Measurements from ENCODE around the gene TMEM192.

DNA sequence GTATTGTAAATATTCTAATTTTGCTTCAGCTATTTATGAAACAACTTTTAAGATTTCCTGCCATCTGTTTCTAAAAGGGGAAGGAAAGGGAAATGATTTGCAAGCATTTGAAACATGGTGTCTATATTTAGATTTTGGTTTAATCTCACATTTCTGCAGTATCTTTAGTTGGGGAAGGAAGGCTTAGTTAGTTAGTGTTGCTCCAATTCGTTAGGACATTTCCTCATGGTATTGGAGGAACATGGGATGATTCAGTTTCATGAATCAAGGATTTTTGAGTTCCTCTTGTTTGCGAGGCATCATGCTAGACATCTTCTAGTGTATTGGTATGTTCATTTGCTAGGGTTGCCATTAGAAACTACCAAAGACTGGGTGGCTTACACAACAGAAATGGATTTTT lies 20.5 kb upstream of the TMEM192 start:
- TF ChIP-seq, protein P1, sequence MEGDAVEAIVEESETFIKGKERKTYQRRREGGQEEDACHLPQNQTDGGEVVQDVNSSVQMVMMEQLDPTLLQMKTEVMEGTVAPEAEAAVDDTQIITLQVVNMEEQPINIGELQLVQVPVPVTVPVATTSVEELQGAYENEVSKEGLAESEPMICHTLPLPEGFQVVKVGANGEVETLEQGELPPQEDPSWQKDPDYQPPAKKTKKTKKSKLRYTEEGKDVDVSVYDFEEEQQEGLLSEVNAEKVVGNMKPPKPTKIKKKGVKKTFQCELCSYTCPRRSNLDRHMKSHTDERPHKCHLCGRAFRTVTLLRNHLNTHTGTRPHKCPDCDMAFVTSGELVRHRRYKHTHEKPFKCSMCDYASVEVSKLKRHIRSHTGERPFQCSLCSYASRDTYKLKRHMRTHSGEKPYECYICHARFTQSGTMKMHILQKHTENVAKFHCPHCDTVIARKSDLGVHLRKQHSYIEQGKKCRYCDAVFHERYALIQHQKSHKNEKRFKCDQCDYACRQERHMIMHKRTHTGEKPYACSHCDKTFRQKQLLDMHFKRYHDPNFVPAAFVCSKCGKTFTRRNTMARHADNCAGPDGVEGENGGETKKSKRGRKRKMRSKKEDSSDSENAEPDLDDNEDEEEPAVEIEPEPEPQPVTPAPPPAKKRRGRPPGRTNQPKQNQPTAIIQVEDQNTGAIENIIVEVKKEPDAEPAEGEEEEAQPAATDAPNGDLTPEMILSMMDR (IDR thresholded peaks at IDR 0.05), result no peak
- no peak for TF ChIP-seq POLR2A (IDR thresholded peaks at IDR 0.05)

Data from body of pancreas (tissue), 4 donors.